ENCODE data around the gene BEX3.

The BEX3 gene

DNA sequence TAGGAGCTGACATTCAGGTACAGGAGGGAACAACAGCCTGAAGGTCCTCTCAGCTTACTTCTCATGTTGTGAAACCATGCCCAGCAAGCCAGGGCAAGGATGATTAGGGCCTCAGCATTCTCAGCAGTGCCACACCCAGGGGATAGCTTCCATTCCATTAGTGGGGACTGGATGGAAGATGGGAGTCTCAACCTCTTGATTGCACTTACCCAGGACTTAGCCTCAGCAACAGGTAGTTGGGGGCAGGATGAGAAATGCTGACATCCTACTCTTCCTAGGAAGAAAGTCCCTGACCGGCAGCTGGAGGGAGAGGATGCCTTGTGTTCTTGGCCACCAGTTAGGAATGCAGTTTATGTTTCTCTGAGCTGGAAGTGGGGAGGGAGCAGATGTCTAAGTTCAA lies 8.8 kb upstream of the BEX3 start:
- Histone ChIP-seq H3K4me3 (ENCODE audit: low read length) (no peak overlapping the region), H3K9me2 (replicated peaks; ENCODE audit: control insufficient read depth, low read length) (no peaks in the 10 kb centered on the region), H3F3A (ENCODE audit: control insufficient read depth, insufficient read depth) (no peaks in the 10 kb centered on the region), H3K27ac (ENCODE audit: low read depth, low read length) (no peak overlapping the region), H3K9me3 (ENCODE audit: control insufficient read depth, insufficient read depth, low read length) (no peaks in the 10 kb centered on the region), H3K79me2 (ENCODE audit: control insufficient read depth, low read length) (no peaks in the 10 kb centered on the region), H3K36me3 (ENCODE audit: control insufficient read depth, low read length) (no peaks in the 10 kb centered on the region), H3K4me1 (ENCODE audit: control insufficient read depth, low read length) (no peaks in the 10 kb centered on the region), H3K4me2 (ENCODE audit: low read length) (no peak overlapping the region), H4K20me1 (ENCODE audit: control insufficient read depth, insufficient read depth, low read depth, low read length) (no peaks in the 10 kb centered on the region), H3K27me3 (ENCODE audit: control insufficient read depth, low read length) (no peaks in the 10 kb centered on the region)
- no peak for TF ChIP-seq EZH2phosphoT487 (IDR thresholded peaks at IDR 0.05; ENCODE audit: borderline replicate concordance, low read length)
- TF ChIP-seq CTCF (IDR thresholded peaks at IDR 0.05; ENCODE audit: low read depth, low read length, poor library complexity, severe bottlenecking), result no peak

- Histone ChIP-seq H3K9me2 (replicated peaks; ENCODE audit: control insufficient read depth, low read length) (no peaks in the 10 kb centered on the region), H3K4me1 (ENCODE audit: control insufficient read depth, low read length) (no peaks in the 10 kb centered on the region), H3K36me3 (ENCODE audit: control insufficient read depth, low read length) (no peaks in the 10 kb centered on the region), H3K9me3 (ENCODE audit: control insufficient read depth, insufficient read depth, low read length) (no peaks in the 10 kb centered on the region), H4K20me1 (ENCODE audit: control insufficient read depth, insufficient read depth, low read depth, low read length) (no peaks in the 10 kb centered on the region), H3K4me2 (ENCODE audit: low read length) (no peak overlapping the region), H3K79me2 (ENCODE audit: control insufficient read depth, low read length) (no peaks in the 10 kb centered on the region), H3K27ac (ENCODE audit: low read depth, low read length) (no peak overlapping the region), H3K4me3 (ENCODE audit: low read length) (no peak overlapping the region), H3K27me3 (ENCODE audit: control insufficient read depth, low read length) (no peaks in the 10 kb centered on the region), H3F3A (ENCODE audit: control insufficient read depth, insufficient read depth) (no peaks in the 10 kb centered on the region)
- TF ChIP-seq EZH2phosphoT487 (IDR thresholded peaks at IDR 0.05; ENCODE audit: borderline replicate concordance, low read length), result no peak
- TF ChIP-seq CTCF (IDR thresholded peaks at IDR 0.05; ENCODE audit: low read depth, low read length, poor library complexity, severe bottlenecking), result no peak
Measured at GRCh38 chrX:103369479-103369878, 6.9 kb upstream of the BEX3 start.

DNA sequence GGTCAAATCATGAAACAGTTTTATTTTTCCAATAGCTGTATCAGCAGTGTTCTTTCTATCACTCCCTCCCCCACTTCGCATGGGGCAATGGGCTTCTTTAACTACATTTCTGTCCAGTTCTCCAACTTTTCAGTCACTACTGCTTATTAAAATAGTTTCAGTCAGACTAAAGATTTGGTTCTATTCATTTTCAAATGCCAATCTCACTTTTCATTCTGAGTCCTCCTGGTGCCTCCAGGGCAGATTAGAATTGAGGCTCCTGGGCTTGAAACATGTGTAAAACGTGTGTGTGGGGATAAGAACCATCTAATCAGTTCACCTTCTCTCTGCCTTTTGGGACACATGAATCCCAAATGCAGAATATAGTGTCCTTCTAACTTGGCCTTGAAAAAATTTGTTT lies 3.5 kb upstream of the BEX3 start:
- H3K79me2 ChIP-seq (ENCODE audit: control insufficient read depth, low read length), result no peaks in the 10 kb centered on the region
- H3K9me3 ChIP-seq (ENCODE audit: control insufficient read depth, insufficient read depth, low read length), result no peaks in the 10 kb centered on the region
- no peak overlapping the region for H3K27ac ChIP-seq (ENCODE audit: low read depth, low read length)
- no peaks in the 10 kb centered on the region for H3K36me3 ChIP-seq (ENCODE audit: control insufficient read depth, low read length)
- TF ChIP-seq CTCF (IDR thresholded peaks at IDR 0.05; ENCODE audit: low read depth, low read length, poor library complexity, severe bottlenecking) (no peak), EZH2phosphoT487 (IDR thresholded peaks at IDR 0.05; ENCODE audit: borderline replicate concordance, low read length) (no peak)
- H3K4me2 ChIP-seq (ENCODE audit: low read length), result no peak overlapping the region
- H3K9me2 ChIP-seq (replicated peaks; ENCODE audit: control insufficient read depth, low read length), result no peaks in the 10 kb centered on the region
- no peaks in the 10 kb centered on the region for H3K4me1 ChIP-seq (ENCODE audit: control insufficient read depth, low read length)
- H3K27me3 ChIP-seq (ENCODE audit: control insufficient read depth, low read length), result no peaks in the 10 kb centered on the region
- H3K4me3 ChIP-seq (ENCODE audit: low read length), result no peak overlapping the region
- no peaks in the 10 kb centered on the region for H3F3A ChIP-seq (ENCODE audit: control insufficient read depth, insufficient read depth)
- H4K20me1 ChIP-seq (ENCODE audit: control insufficient read depth, insufficient read depth, low read depth, low read length), result no peaks in the 10 kb centered on the region

DNA sequence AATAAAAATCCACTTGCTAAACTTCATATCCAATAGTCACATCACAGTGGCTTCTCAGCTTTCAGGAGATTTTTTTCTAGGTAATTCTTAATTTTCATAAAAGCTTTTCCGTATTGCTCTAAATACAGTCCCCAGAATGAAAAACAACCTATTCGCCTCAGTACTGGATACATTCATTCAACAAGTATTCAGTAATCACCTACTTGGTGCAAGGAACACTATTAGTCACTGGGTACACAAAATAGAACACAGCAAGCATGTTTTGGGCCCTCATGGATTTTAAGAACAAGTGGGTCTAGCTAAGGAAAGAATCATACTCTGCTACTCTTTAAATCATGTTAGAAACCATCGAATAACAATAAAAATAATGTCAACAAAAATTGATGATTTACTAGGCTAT lies 2.8 kb upstream of the BEX3 start:
- no peak overlapping the region for H3K27ac ChIP-seq (ENCODE audit: low read depth, low read length)
- no peak overlapping the region for H3K4me3 ChIP-seq (ENCODE audit: low read length)
- no peak for TF ChIP-seq EZH2phosphoT487 (IDR thresholded peaks at IDR 0.05; ENCODE audit: borderline replicate concordance, low read length)
- TF ChIP-seq CTCF (IDR thresholded peaks at IDR 0.05; ENCODE audit: low read depth, low read length, poor library complexity, severe bottlenecking), result no peak
- no peaks in the 10 kb centered on the region for H3F3A ChIP-seq (ENCODE audit: control insufficient read depth, insufficient read depth)
- H3K4me2 ChIP-seq (ENCODE audit: low read length), result no peak overlapping the region
- H3K36me3 ChIP-seq (ENCODE audit: control insufficient read depth, low read length), result no peaks in the 10 kb centered on the region
- no peaks in the 10 kb centered on the region for H3K27me3 ChIP-seq (ENCODE audit: control insufficient read depth, low read length)
- no peaks in the 10 kb centered on the region for H3K9me2 ChIP-seq (replicated peaks; ENCODE audit: control insufficient read depth, low read length)
- H4K20me1 ChIP-seq (ENCODE audit: control insufficient read depth, insufficient read depth, low read depth, low read length), result no peaks in the 10 kb centered on the region
- no peaks in the 10 kb centered on the region for H3K4me1 ChIP-seq (ENCODE audit: control insufficient read depth, low read length)
- no peaks in the 10 kb centered on the region for H3K9me3 ChIP-seq (ENCODE audit: control insufficient read depth, insufficient read depth, low read length)
- H3K79me2 ChIP-seq (ENCODE audit: control insufficient read depth, low read length), result no peaks in the 10 kb centered on the region
